GM19463 (cell line): ENCODE measurements around the gene FGF19.

Experiments
- ATAC-seq: cut with Tn5 transposase; IDR thresholded peaks from one replicate; pipeline ENCODE4 v1.9.1; 2021; ENCODE audit warnings: mild to moderate bottlenecking, moderate library complexity; ENCODE audit not compliant: unreplicated experiment

FGF19 gene

GRCh38 chr11:69674267-69674885 lies 29.4 kb downstream of the FGF19 start:
- ATAC-seq, result no peak

- no peak for ATAC-seq
Observed at GRCh38 chr11:69671734-69672465, 31.9 kb downstream of the FGF19 start.

- no peak for ATAC-seq
Observed at GRCh38 chr11:69670158-69670845, 33.5 kb downstream of the FGF19 start.

GRCh38 chr11:69669486-69669885 lies 34.3 kb downstream of the FGF19 start:
- no peak for ATAC-seq

- ATAC-seq, result no peak
Observed at GRCh38 chr11:69667619-69668604, 35.9 kb downstream of the FGF19 start.

- ATAC-seq, result no peak
Observed at GRCh38 chr11:69666752-69667536, 36.9 kb downstream of the FGF19 start.

- ATAC-seq, result no peak
Observed at GRCh38 chr11:69666261-69666660, 37.6 kb downstream of the FGF19 start.

GRCh38 chr11:69665669-69666068 lies 38.2 kb downstream of the FGF19 start:
- no peak for ATAC-seq

GRCh38 chr11:69664901-69665300 lies 38.9 kb downstream of the FGF19 start:
- no peak for ATAC-seq

GRCh38 chr11:69664103-69664775 lies 39.6 kb downstream of the FGF19 start:
- ATAC-seq, result no peak

- no peak for ATAC-seq
Observed at GRCh38 chr11:69663326-69663725, 40.5 kb downstream of the FGF19 start.

GRCh38 chr11:69662806-69663205 lies 41.0 kb downstream of the FGF19 start:
- no peak for ATAC-seq

- no peak for ATAC-seq
Observed at GRCh38 chr11:69662021-69662698, 41.7 kb downstream of the FGF19 start.

GRCh38 chr11:69661413-69661715 lies 42.5 kb downstream of the FGF19 start:
- ATAC-seq, result no peak

- ATAC-seq, result no peak
Observed at GRCh38 chr11:69660001-69660500, 43.8 kb downstream of the FGF19 start.

GRCh38 chr11:69659591-69659990 lies 44.2 kb downstream of the FGF19 start:
- no peak for ATAC-seq

- no peak for ATAC-seq
Observed at GRCh38 chr11:69658626-69659450, 45.0 kb downstream of the FGF19 start.
